Astrocyte (in vitro differentiated cells and primary cell): Measurements from ENCODE around the gene ATG4C. TPM values are rescaled to one million over a fixed set of nuclear protein-coding genes. Genes with fewer than 3 reads are reported as not detected.

Experiments used
- DNase-seq: peaks from one replicate; pipeline ENCODE4 v3.0.0-alpha.2; 2010; ENCODE audit warnings: low read depth
- FAIRE-seq: peaks from 2 replicates; lab custom pipeline; 2011; peaks lifted over from hg19 to GRCh38; lab: Jason Lieb, UNC
- H2AFZ ChIP-seq: 2 replicates; pipeline ENCODE4 v1.6.0; 2012; ENCODE audit warnings: low read depth, low read length, inconsistent platforms
- H3K27ac ChIP-seq: 2 replicates; pipeline ENCODE4 v1.5.1; 2011; ENCODE audit warnings: low read depth, low read length, inconsistent platforms
- H3K27me3 ChIP-seq: 2 replicates; pipeline ENCODE4 v1.6.0; 2011; ENCODE audit warnings: low read length, inconsistent platforms; ENCODE audit not compliant: insufficient read depth
- H3K36me3 ChIP-seq: 2 replicates; pipeline ENCODE4 v1.5.1; 2011; ENCODE audit warnings: low read length, inconsistent platforms; ENCODE audit not compliant: insufficient read depth
- H3K4me1 ChIP-seq: 2 replicates; pipeline ENCODE4 v1.5.1; 2011; ENCODE audit warnings: low read length, inconsistent platforms; ENCODE audit not compliant: insufficient read depth
- H3K4me2 ChIP-seq: 2 replicates; pipeline ENCODE4 v1.6.0; 2012; ENCODE audit warnings: low read length, inconsistent platforms
- H3K4me3 ChIP-seq: 2 replicates; pipeline ENCODE4 v1.5.1; 2011; ENCODE audit warnings: low read depth, mild to moderate bottlenecking, low read length, inconsistent platforms; ENCODE audit not compliant: insufficient read depth
- H3K79me2 ChIP-seq: 2 replicates; pipeline ENCODE4 v1.6.0; 2012; ENCODE audit warnings: mild to moderate bottlenecking, low read length, inconsistent platforms; ENCODE audit not compliant: insufficient read depth
- H3K9ac ChIP-seq: 2 replicates; pipeline ENCODE4 v1.6.0; 2012; ENCODE audit warnings: mild to moderate bottlenecking, low read length, inconsistent platforms
- H3K9me3 ChIP-seq: 2 replicates; pipeline ENCODE4 v1.5.1; 2012; ENCODE audit warnings: low read depth, mild to moderate bottlenecking, low read length, inconsistent platforms; ENCODE audit not compliant: insufficient read depth
- H4K20me1 ChIP-seq: 2 replicates; pipeline ENCODE4 v1.6.0; 2012; ENCODE audit warnings: low read length, inconsistent platforms; ENCODE audit not compliant: insufficient read depth
- H3K27ac Mint-ChIP-seq: one replicate; pipeline ENCODE4 v1.8.0; 2021; ENCODE audit warnings: mild to moderate bottlenecking, mixed read lengths; ENCODE audit not compliant: unreplicated experiment
- H3K27me3 Mint-ChIP-seq: one replicate; pipeline ENCODE4 v1.8.0; 2021; ENCODE audit warnings: low read depth, mixed read lengths; ENCODE audit not compliant: unreplicated experiment
- H3K36me3 Mint-ChIP-seq: one replicate; pipeline ENCODE4 v1.8.0; 2021; ENCODE audit warnings: low read depth, mixed read lengths; ENCODE audit not compliant: unreplicated experiment
- H3K4me1 Mint-ChIP-seq: one replicate; pipeline ENCODE4 v1.8.0; 2021; ENCODE audit warnings: low read depth, mixed read lengths; ENCODE audit not compliant: unreplicated experiment
- H3K4me3 Mint-ChIP-seq: one replicate; pipeline ENCODE4 v1.8.0; 2021; ENCODE audit warnings: mild to moderate bottlenecking, moderate library complexity, mixed read lengths; ENCODE audit not compliant: unreplicated experiment
- H3K9me3 Mint-ChIP-seq: one replicate; pipeline ENCODE4 v1.8.0; 2021; ENCODE audit warnings: mild to moderate bottlenecking, mixed read lengths; ENCODE audit not compliant: unreplicated experiment
- CTCF ChIP-seq: IDR thresholded peaks from 2 replicates; pipeline ENCODE4 v1.5.1; 2011; ENCODE audit warnings: low read depth, mild to moderate bottlenecking, inconsistent platforms, low read length, moderate library complexity; ENCODE audit not compliant: insufficient read depth
- EZH2 ChIP-seq: IDR thresholded peaks from 2 replicates; pipeline ENCODE4 v1.6.1; 2012; ENCODE audit warnings: mild to moderate bottlenecking, low read length, inconsistent platforms; ENCODE audit not compliant: insufficient read depth
- total RNA-seq: library from RNA; stranded (reverse); gene quantifications from 2 replicates; pipeline ENCODE4 v1.2.1, GENCODE V29; 2021

Gene ATG4C
- total RNA-seq, 1 donor from 2014 or later: 7.0 TPM

DNA sequence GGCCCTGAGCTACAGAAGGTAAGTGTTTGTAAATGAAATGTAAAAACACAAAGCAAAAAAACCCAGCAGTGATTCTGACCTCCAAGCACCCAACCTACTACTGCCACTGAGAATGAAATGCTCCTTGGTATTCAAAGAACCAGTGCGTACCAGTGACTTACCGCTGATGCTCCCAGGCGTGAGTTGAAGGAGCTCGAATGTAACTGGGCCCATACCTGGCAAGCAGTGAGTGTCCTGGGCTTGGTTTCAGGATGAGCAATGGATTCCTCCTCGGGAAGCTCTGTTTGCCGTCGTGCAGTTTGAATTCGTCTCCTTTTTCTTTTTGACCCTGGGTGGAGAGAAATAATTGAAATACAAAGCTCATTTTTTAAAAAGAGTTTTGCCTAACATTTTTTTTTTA, 121.9 kb downstream of the ATG4C start:
- H3K4me3 ChIP-seq: no peak overlapping the region
- Mint-ChIP-seq H3K36me3 (no peaks in the 10 kb centered on the region), H3K4me1 (no peaks in the 10 kb centered on the region), H3K9me3 (no peaks in the 10 kb centered on the region), H3K4me3 (no peak overlapping the region), H3K27ac (no peak overlapping the region), H3K27me3 (no peaks in the 10 kb centered on the region)
- no peaks in the 10 kb centered on the region for H3K27me3 ChIP-seq
- no peak for DNase-seq
- H3K79me2 ChIP-seq: no peaks in the 10 kb centered on the region
- no peaks in the 10 kb centered on the region for H3K9me3 ChIP-seq
- no peaks in the 10 kb centered on the region for H3K4me1 ChIP-seq
- no peak overlapping the region for H3K4me2 ChIP-seq
- no peaks in the 10 kb centered on the region for H3K36me3 ChIP-seq
- no peak overlapping the region for H2AFZ ChIP-seq
- FAIRE-seq: no peak
- no peaks in the 10 kb centered on the region for H4K20me1 ChIP-seq
- H3K27ac ChIP-seq: no peak overlapping the region
- no peak overlapping the region for H3K9ac ChIP-seq
- TF ChIP-seq CTCF (no peak), EZH2 (no peak)

- no peak overlapping the region for H3K27ac ChIP-seq
- H3K9me3 ChIP-seq: no peaks in the 10 kb centered on the region
- DNase-seq (no peak), FAIRE-seq (no peak)
- Mint-ChIP-seq H3K36me3 (no peaks in the 10 kb centered on the region), H3K4me1 (no peaks in the 10 kb centered on the region), H3K27ac (no peak overlapping the region), H3K4me3 (no peak overlapping the region), H3K27me3 (no peaks in the 10 kb centered on the region), H3K9me3 (no peaks in the 10 kb centered on the region)
- no peak for TF ChIP-seq EZH2
- peak; percentile 39 for TF ChIP-seq CTCF
- no peaks in the 10 kb centered on the region for H3K4me1 ChIP-seq
- no peak overlapping the region for H3K4me3 ChIP-seq
- H2AFZ ChIP-seq: no peak overlapping the region
- no peaks in the 10 kb centered on the region for H3K79me2 ChIP-seq
- no peak overlapping the region for H3K4me2 ChIP-seq
- no peaks in the 10 kb centered on the region for H3K27me3 ChIP-seq
- H3K36me3 ChIP-seq: no peaks in the 10 kb centered on the region
- H3K9ac ChIP-seq: no peak overlapping the region
- no peaks in the 10 kb centered on the region for H4K20me1 ChIP-seq
Measured at GRCh38 chr1:62906428-62906886, 122.5 kb downstream of the ATG4C start.

DNA sequence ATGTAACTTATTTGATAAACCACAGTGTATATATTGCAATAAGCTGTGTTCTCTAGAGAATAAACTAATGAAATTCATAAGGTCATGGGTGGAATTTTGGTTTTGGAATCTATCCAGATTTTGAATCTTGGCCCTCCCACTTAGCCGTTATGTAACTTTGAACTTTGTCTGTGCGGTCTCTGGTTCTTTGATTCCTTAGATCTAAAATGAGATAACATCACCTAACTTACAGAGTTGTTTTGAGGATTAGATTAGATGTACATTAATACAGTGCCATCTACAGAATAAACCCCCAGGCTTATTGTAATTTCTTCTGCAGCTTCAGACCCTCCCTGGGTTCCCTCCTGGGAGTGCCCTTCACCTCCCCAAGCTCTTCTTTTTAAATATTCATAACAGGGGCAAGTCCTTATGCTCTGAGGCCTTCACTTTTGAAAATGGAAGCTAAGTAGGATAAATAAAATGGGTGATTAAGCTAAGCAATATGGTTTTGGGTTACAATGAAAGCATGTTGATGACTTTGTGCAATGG, 124.3 kb downstream of the ATG4C start:
- FAIRE-seq (no peak), DNase-seq (no peak)
- no peak overlapping the region for H3K27ac Mint-ChIP-seq

More for the DNA sequence above, 124.3 kb downstream of the ATG4C start:
- Mint-ChIP-seq H3K4me3 (no peak overlapping the region), H3K27me3 (no peaks in the 10 kb centered on the region), H3K36me3 (no peaks in the 10 kb centered on the region), H3K9me3 (no peaks in the 10 kb centered on the region), H3K4me1 (no peaks in the 10 kb centered on the region)
- Histone ChIP-seq H3K36me3 (no peaks in the 10 kb centered on the region), H3K9me3 (no peaks in the 10 kb centered on the region), H3K27ac (no peak overlapping the region), H3K4me1 (no peaks in the 10 kb centered on the region), H3K27me3 (no peaks in the 10 kb centered on the region), H3K4me3 (no peak overlapping the region), H3K79me2 (no peaks in the 10 kb centered on the region), H4K20me1 (no peaks in the 10 kb centered on the region), H3K4me2 (no peak overlapping the region), H3K9ac (no peak overlapping the region), H2AFZ (no peak overlapping the region)
- TF ChIP-seq EZH2: no peak
- TF ChIP-seq CTCF: no peak
